ENCODE data around the gene SLC14A1.

Gene SLC14A1

DNA sequence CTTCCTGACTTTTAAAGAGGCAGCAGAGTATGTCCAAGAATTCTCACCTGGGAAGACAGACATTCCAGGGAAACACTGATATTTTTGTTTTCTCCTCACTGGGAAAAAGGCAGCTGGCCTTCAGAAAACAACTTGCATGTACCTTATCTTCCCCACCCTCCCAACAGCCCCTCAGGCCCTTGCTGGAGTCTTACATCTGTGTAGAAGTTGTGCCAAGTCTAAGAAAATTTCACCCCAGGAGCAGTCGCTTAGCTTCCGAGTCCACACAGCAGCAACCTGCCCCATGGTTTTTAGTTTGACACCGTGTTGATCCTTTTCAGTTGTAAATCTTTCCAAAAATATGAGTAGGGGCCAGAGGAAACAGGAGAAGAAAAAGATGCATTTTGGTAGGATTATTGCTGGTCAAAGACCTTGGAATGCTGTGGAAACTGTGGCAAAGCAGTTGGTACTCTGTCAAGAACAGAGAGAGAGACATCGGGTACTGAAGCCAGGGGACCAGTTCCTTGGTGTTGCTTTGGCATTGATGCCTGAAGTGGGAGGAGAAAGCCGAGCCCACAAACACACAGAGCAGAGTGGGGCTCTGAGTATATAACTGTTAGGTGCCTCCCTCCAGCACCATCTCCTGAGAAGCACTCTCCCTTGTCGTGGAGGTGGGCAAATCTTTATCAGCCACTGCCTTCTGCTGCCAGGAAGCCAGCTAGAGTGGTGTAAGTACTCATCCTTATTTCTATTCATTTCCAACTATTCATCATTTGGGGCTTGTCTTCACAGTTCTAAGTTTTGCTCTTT lies at the start of gene SLC14A1:
TSS of gene SLC14A1 (plus strand) at position 615 of the 789 bp plus-strand sequence. CDS start 6,140 bp downstream, outside the sequence.
- no peak for FAIRE-seq

DNA sequence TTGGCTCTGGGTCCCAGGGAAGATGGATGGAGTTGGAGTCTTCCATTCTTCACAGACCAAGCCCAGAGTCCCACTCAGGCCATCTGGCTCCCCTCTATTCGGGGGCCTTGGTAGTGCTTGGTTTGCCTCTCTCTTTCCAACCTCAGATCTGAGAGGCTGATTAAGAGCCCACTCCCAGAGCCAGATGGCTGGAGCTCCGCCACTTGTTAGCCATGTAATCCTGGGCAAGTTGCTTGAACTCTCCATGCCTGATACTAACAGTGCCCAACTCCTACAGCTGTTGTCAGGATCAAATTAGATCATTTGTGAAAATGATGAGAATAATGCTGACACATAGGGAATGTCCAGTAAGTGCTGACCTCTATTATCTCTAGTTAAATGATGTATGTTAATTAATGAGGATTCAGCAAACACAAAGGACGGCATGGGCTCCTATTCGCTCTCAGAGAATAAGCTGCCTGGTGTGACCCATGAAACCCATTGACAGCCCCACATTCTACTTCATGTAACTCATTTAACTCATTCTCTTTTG lies 46.6 kb upstream of the SLC14A1 start:
- no peak for DNase-seq (ENCODE audit: low spot score)
- no peak for FAIRE-seq

More for the DNA sequence above, at the start of gene SLC14A1:
- no peak for DNase-seq (ENCODE audit: low spot score)

DNA sequence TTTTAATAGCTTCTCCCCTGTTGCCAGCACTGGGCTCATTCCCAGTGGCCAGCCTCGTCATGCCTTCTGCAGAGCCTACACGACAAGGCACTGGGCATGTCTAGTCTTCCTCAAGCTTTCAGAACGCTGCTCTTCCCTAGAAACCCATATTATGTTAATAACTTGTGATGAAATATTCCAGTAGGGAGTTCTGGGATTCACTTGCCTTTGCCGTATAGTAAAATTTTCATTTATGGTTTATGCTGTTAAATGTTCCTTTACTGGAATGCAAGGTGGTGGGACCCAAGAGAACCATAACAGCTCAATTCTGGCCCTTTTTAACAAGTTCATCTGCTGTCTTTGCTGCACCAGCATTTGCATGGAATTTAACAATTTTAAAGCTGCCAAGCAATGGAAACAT lies 45.5 kb upstream of the SLC14A1 start:
- FAIRE-seq: no peak
- no peak for DNase-seq (ENCODE audit: low spot score)

DNA sequence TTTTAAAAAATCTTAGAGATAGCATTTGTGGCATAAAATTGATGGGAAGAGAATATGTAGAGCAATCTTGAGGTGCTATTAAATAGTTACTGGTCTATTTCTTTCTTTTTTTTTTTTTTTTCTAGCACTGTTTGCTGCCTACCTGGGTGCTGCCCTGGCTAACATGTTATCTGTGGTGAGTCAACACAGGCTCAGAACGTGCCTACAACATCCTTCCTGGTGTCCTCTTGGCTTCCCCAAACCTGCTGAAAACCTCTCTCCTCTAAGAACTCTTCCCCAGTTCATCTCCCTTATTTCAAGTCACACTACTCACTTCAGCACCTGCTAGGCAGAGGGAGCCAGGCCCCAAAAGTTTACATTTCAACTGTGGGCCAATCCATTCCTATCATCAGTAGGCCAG lies 45.1 kb upstream of the SLC14A1 start:
- no peak for FAIRE-seq
- DNase-seq (ENCODE audit: low spot score): no peak

DNA sequence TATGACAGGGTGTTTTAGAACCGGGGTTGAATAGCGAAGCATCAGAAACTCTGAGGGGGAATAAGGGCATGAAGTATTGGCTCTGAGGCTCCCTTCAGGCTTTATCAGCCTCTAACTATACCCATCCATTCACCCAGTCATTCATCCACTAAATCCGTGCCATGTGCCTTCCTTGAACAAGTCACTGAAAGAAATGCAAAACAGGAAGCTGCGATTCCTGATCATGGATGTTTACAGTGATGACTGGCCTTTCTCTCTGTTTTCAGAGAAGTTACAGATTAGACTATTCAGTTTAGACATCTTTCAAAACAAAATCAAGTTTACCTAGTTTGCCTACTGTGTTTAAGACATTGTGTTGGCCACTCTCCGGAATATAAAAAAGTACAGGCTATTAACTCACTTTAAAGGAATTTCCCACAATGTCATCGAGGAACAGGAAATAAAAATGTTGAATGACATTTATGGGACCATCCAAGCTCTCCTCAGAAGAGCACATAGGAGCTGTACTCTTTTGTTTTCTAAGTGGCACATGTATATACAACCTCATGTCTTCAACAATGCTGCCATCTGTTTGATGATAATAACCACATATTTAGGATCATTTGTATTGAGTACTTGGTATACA lies 43.8 kb upstream of the SLC14A1 start:
- DNase-seq (ENCODE audit: low spot score) (no peak), FAIRE-seq (no peak)

DNA sequence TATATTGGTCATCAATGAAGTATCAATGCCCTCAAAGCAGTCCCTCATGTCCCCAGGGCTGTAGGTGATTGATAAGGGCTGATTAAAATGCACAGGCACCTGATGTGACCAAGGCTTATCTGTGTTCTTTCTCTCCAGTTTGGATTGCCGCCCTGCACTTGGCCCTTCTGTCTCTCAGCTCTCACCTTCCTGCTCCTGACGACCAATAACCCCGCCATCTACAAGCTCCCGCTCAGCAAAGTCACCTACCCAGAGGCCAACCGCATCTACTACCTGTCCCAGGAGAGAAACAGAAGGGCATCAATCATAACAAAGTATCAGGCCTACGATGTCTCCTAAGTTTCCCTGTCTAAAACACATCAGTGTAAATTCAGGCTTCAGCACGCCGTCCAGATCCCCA lies 41.8 kb upstream of the SLC14A1 start:
- DNase-seq (ENCODE audit: low spot score) (no peak), FAIRE-seq (no peak)

DNA sequence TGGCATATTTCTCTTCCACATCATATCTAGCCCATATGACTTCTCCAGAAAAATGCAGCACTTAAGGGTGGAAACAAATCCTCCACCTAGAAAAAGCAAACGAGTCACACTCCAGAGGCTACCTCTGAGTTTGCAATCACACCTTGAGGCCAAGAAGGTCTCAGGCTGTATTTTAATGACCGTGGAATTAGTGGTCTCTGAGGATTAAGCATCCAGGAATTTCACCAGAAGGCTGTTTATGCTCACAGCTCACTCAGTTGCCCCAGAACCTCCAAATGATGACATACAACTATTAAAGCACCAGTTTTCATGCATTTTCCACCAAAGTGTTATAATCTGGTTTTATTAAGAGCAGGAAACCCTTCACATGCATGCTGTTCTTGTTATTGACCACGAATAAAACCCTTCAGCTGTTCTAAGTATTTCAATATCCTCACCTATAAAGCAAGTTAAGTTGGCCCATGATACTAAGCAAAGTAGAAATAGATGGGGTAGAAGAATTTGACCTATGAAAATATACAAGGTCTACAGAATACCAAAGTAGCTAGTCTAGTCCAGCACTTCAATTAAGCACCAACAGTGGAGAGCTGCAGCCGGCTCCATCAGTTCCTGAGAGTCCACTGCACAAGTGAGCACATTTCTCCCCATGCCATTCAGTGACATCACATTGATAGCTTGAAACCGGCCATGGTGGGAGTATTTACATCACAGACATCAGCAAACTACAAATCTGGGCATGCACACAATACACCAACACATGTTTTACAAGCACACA lies 39.5 kb upstream of the SLC14A1 start:
- DNase-seq (ENCODE audit: low spot score) (no peak), FAIRE-seq (no peak)

DNA sequence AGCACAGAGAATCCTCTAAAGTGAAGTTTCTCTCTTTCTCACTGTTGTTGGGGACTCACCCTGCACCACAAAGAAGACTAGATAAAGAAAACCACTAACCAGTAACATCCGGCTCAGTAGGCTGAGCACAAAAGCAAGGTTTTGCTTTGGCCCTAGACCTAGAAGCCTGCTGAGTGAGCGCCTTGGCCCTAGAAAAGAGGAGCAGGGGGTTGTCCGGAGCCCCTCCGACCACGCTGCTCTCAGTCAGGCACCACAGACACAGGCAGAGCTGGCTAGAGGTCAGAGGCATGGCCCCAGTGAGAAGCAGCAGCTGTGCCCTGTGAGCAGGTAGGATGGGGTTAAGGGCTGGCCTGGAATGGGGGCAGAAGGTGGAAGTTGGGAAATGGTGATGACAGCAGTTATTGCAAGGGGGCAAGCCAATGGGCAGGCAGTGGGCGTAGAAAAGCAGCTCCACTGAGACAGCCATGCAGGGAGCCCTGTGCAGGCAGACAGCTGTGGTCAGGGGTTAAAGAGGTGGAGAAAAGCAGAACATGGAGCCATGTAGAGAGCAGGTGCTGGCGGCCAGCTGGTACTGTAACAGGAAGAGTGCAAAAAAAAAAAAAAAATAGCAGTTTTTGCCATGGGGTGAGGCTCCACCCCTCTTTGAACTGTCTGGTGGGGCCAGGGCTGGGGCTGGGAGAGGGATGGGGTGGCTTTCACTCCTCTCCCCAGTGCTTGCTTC lies 36.9 kb upstream of the SLC14A1 start:
- no peak for DNase-seq (ENCODE audit: low spot score)
- no peak for FAIRE-seq

DNA sequence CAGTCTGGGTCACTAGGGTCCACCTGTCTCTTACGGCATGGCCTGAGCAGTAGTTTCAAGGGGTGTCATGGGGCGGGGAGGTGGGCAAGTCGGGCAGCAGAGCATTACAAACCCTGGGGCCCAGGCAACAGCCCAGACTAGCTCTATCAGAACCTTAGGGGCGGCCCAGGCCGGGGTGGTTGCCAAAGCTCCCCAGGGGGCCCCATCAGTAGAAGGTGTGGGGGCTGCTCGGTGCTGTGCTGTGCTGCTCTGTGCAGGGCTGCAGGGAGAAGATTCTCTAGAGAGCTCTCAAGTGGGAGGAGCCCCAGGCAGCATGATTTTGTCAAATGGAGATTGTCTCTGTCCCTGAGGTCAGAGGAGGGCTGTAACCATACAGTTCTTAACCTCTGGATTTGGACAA lies 36.4 kb upstream of the SLC14A1 start:
- no peak for FAIRE-seq

DNA sequence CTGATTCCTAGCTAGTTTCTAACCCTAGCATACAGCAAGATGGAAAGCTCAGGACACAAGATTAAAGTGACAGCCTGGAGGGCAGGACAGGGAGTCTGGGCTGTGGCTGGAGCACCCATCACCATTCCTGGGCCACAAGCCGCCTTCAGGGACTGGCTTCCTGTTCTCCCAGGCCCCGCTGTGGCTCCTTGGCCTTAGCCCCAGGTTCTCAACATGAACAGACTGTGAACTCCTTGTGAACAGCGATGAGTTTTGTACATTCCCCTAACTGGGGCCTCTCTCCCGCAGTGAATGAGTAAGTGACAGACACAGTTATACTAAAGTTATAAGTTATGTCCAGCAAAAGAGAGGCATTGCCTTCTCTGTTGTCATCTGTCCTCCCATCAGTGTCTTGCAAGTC lies 35.9 kb upstream of the SLC14A1 start:
- DNase-seq (ENCODE audit: low spot score) (no peak), FAIRE-seq (no peak)

More for the DNA sequence above, 36.4 kb upstream of the SLC14A1 start:
- no peak for DNase-seq (ENCODE audit: low spot score)

DNA sequence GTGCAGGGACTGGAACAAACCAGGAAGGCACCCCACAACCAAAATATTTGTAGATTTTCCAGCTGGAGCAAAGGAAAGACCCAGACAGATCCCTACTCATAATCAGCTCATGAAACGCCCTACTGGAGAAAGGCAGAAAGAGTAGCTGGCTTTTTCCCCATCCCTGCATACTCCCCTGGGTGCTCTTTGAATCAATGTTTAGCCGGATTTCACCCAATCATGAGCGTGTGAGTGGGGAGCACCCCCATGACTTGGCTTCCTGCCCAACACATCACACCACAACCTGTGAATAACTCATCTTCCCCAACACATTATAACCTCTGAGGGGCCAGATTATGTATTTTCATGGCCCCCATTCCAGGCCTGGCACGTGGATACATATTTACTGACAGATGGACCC lies 35.1 kb upstream of the SLC14A1 start:
- DNase-seq (ENCODE audit: low spot score): no peak
- FAIRE-seq: no peak

DNA sequence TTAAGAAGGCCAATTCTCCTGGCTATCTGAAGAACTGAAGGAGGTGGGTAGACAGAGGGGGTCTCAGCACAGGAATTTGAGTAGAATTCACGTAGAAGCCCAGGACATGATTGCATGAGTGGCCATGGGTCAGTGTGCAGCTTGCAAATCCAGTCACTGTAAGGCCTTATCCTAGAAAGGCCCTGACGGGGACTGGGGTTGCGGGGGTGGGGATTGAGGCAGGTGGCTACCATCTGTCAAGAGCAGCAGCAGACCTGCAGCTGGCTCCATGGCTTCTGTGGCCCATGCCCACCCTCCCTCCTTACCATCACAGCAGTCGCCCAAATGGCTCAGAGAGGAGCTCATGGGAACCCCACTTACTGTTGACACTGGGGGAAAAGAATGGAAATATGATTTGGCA lies 34.6 kb upstream of the SLC14A1 start:
- DNase-seq (ENCODE audit: low spot score) (no peak), FAIRE-seq (no peak)

DNA sequence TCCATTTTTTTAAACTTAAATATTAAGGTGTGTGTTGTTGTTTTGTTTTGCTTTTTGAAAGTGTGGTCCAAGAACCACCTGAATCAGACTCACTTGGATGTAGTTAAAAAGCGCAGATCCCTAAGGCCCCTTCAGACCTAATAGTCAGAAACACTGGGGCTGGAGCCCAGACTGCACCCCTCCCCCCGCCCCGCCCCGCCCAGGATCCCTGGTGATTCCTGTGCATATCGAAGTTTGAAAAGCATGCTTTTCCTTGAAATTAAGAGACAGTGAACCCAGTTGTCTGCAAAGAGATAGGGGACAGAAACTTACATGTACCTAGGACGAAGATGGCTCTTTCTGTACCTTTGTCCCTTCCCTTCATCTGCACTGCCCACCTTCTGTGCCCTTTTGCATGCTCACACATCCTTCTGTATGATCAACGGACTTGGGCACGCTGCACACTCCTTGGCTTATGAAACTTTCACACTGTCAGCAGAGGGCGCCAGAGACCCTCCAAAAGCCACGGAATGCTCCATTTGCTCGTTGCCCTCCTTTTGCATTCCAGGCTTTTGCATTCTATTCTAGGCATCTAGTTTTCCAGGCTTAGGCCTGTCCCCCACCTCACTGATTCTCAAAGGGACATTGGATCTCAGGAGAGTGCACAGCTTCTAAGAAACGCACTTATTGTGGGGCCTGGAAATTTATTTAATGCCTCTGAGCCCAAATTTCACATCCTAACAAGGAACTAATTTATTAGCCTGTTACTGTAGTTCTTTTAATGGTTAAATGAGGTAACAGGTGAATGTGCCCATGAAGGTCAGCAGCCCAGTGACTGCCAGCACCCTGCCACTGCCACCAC lies 32.8 kb upstream of the SLC14A1 start:
- FAIRE-seq (no peak), DNase-seq (ENCODE audit: low spot score) (peak; percentile 33)

DNA sequence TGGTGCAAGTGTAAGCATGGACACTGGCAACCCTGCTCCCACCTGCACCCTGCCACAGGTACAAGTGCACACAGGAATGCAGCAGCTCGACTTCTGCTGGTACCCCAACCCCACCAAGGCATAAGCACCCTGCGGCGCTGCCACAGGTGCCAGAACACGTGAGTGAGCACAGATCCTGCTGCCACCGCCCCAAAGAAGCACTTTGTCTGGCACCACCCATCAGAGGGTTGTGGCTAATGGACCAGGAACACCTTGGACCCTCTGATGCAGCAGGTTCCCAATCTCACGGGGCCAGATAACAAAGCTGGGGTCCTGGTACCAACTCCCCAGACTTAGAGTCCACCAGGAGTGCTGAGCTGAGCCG lies 32.2 kb upstream of the SLC14A1 start:
- no peak for DNase-seq (ENCODE audit: low spot score)
- FAIRE-seq: no peak

DNA sequence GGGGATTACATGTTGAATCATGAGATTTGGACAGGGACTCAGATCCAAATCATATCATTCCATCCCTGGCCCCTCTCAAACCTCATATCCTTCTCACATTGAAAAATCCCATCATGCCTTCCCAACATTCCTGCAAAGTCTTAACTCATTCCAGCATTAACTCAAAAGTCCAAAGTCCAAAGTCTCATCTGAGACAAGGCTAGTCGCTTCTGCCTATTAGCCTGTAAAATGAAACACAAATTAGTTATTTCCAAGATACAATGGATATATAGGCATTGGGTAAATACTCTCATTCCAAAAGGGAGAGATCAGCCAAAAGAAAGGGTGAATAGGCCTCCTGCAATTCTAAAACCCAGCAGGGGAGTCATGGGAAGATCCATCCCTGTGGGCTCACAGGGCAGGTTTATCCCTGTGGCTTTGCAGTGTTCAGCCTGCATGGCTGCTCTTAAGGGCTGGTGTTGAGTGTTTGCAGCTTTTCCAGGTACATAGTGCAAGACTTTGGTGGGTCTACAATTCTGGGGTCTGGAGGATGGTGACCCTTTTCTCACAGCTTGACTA lies 21.2 kb upstream of the SLC14A1 start:
- FAIRE-seq (no peak), DNase-seq (ENCODE audit: low spot score) (no peak)

DNA sequence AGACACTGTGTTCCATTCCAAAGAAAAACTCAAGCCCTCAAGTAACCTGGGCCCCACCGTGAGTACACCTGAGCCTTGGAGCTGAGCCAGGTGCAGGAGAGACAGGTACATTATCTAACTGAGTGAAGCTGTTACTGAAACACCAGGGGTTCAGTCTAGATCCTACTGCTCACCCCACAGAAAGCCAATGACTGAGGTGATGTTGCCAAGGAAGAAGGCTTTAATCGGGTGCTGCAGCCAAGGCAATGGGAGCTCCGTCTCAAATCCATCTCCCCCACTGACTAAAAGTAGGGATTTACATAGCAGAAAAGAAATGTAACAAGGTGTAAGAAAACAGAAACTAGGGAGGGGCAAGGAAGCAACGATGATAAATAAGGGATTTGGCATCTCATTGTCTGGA lies 15.2 kb upstream of the SLC14A1 start:
- no peak for FAIRE-seq
- no peak for DNase-seq (ENCODE audit: low spot score)

DNA sequence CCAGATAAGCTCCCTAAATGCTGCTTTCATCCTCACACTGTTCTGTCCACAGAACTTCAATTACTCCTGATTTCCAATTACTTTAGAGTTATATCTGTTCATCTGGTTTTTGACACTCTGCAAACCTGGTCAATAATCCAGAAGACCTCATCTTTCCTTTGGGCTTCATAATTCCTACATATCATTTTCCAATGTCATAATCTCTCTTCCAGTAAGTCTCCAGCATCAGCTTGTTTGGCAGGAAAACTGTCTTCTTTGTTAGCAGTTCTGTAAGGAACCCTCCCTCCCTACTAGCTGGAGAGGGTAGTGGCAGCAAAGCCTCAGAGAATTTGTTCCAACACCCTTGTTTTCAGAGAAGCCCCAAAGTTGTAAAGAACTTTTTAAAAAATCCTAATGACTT lies 11.9 kb upstream of the SLC14A1 start:
- FAIRE-seq (no peak), DNase-seq (ENCODE audit: low spot score) (no peak)

DNA sequence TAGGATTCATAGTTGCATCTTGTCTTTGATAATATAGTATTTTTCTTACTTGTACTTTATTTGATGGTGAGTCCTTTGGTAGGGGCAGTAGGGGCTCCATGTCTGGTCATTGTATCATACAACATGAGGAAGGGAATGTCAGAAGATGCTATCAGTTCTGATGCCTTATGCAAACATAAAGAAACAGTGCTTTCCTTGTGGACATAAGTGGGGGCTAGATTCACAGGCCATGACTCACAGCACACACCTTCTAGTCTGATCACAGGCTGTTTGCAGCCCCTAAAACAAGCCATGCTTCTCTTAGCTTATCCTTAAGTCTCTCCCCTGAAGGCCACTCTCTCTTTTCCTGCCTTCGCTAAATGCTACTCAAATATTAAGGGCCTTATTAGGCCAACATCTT lies 10.7 kb upstream of the SLC14A1 start:
- DNase-seq (ENCODE audit: low spot score) (no peak), FAIRE-seq (no peak)

DNA sequence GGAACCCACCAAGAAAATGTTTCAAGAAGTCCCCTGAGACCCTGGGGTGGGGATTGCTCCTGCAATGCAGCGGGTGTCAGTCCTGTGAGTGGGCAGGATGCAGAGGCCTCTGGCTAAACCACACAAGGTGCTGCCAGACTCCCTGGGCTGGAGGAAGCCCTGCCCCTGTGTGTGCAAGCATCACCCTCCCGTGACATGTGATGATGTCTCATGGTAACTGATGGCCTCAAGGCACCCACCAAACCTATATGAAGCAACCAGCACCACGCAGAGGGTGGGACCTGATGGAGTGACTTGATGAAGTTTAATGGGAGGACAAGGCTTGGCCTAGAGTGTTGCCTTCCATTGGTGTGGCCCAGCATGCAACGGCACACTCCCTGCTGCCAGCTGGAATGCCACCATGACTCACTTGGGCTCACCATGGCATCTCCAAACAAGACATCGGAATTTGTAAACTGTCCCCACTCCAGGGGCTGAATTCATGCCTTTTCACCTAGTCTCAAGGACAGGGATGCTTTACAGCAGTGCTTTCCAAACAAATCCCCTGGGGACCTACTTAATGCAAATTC lies 8.7 kb upstream of the SLC14A1 start:
- DNase-seq (ENCODE audit: low spot score) (no peak), FAIRE-seq (no peak)

DNA sequence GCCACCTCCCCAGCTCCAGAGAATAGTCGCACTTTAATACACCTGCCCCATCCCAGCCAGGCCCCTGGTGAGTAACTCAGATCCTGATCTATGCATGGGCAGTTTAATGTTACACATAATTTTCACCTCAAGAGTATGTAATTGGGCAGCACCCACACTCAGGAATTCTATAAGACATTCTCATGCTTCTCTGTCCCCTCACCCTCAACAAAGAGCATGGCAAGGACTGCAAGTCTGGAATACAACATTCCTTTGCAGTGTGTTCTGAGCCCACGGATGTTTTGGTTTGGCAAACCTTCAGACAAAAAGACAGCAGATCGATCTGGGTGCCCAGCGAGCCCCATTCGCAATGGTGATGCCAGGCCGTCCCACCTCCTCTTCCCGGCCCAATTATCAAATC lies 4.9 kb upstream of the SLC14A1 start:
- no peak for FAIRE-seq
- no peak for DNase-seq (ENCODE audit: low spot score)
